ENCODE measurements around the gene USH1G. TPM values are rescaled to one million over a fixed set of nuclear protein-coding genes. Genes with fewer than 3 reads are reported as not detected.

USH1G gene
- polyA plus RNA-seq, 1 donor (not counting 4 experiments of a cell fraction or from before 2014, with no cell fraction given): 0.34 TPM

DNA sequence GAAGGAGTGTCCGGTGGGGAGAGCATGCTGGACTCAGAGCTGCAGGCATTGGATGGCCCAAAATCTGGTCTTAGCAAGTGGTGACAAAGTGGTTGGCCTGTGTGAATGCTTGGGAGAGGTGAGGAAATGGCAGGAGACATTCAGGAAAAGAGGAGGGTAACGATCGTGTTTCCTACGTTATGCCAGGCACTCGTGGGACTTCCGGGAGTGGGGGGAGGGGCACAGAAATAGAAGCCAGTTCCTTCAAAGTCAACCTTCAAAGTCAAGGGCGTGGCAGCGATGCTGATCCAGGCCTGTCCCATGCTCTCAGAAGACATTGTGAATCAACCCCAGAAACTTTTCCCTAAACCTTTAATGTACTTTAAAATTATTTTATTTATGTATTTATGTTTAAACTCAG, 16.5 kb upstream of the USH1G start:
- H2AFZ ChIP-seq (ENCODE audit: control insufficient read depth, low read length): no peak overlapping the region
- H4K20me1 ChIP-seq (ENCODE audit: control insufficient read depth, extremely low read depth, insufficient read depth, low read length): no peaks in the 10 kb centered on the region
- peaks cover 32% of the 10 kb centered on the region for H3K27me3 ChIP-seq (ENCODE audit: control insufficient read depth, extremely low read depth, insufficient read depth, low read length)
- peaks cover 15% of the 10 kb centered on the region for H3K4me1 ChIP-seq (ENCODE audit: control insufficient read depth, extremely low read depth, insufficient read depth, low read length)
- H3K9me1 ChIP-seq (ENCODE audit: control insufficient read depth, extremely low read depth, insufficient read depth, low read length): no peaks in the 10 kb centered on the region
- FAIRE-seq (no peak), DNase-seq (ENCODE audit: low read depth, low spot score) (no peak)
- H3K4me2 ChIP-seq (ENCODE audit: control insufficient read depth, extremely low read depth, insufficient read depth, low read depth, low read length): no peak overlapping the region
- H3K36me3 ChIP-seq (ENCODE audit: control insufficient read depth in 2 of 2, extremely low read depth in 1 of 2, insufficient read depth in 2 of 2, low read length in 2 of 2): no peaks in the 10 kb centered on the region
- no peak overlapping the region for H3K4me3 ChIP-seq (ENCODE audit: control insufficient read depth in 2 of 3, extremely low read depth in 1 of 3, insufficient read depth in 2 of 3, low read depth in 1 of 3, low read length in 3 of 3)
- no peaks in the 10 kb centered on the region for H3K9me3 ChIP-seq (ENCODE audit: control insufficient read depth, low read depth, low read length)
- no peak overlapping the region for H3K27ac ChIP-seq (ENCODE audit: control insufficient read depth, insufficient read depth, low read length)
- H3K79me2 ChIP-seq (ENCODE audit: control insufficient read depth, insufficient read depth, low read length): no peaks in the 10 kb centered on the region
- dilution Hi-C loops (cut with MboI; ENCODE audit: extremely low pct_ligation_motif_present, low sequenced_read_pairs): no loop called here
- TF ChIP-seq EZH2 (IDR thresholded peaks at IDR 0.05; ENCODE audit: low read length): no peak
- TF ChIP-seq, protein P1, sequence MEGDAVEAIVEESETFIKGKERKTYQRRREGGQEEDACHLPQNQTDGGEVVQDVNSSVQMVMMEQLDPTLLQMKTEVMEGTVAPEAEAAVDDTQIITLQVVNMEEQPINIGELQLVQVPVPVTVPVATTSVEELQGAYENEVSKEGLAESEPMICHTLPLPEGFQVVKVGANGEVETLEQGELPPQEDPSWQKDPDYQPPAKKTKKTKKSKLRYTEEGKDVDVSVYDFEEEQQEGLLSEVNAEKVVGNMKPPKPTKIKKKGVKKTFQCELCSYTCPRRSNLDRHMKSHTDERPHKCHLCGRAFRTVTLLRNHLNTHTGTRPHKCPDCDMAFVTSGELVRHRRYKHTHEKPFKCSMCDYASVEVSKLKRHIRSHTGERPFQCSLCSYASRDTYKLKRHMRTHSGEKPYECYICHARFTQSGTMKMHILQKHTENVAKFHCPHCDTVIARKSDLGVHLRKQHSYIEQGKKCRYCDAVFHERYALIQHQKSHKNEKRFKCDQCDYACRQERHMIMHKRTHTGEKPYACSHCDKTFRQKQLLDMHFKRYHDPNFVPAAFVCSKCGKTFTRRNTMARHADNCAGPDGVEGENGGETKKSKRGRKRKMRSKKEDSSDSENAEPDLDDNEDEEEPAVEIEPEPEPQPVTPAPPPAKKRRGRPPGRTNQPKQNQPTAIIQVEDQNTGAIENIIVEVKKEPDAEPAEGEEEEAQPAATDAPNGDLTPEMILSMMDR (optimal IDR thresholded peaks at IDR 0.05 in 1 of 3, IDR thresholded peaks at IDR 0.05 in 1 of 3, conservative IDR thresholded peaks at IDR 0.05 in 1 of 3; ENCODE audit: extremely low read depth in 1 of 3, insufficient read depth in 2 of 3, low read length in 3 of 3): no peak
- no peak overlapping the region for H3K9ac ChIP-seq (ENCODE audit: control insufficient read depth, extremely low read depth, insufficient read depth, low read length)

DNA sequence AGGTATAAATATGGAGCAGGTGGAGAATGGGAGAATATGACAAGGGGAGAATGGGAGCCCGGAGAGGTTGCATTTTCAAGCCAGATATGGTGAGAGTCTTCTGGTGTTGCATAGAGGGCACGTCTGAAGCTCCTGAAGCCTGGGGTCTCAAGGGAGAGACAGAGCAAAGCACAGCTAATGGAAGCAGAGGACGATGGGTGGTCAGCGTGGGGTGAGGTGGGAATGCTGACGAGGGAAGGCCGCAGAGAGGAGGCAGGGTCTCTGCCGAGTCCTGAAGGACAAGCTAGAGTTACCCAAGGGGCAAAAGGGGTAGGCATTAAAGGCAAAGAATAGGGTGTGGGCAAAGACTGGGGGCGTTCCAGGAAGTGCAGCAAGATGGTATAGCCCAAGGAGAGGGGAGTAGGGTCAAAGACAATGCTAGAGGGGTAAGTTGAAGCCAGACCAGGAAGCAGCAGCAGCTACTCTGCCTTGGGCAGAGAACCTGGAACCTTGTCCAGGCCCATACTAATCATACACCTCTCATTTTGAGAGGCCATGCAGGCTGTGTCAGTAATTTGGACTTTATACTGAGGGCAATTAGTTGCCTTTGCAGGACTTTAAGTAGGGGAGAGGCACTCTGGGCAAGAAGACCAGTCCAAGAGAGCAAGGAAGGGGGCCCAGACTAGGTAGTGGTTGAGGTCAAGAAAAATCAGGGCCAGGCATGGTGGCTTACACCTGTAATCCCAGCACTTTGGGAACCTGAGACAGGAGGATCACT, 15.3 kb upstream of the USH1G start:
- Histone ChIP-seq H3K36me3 (ENCODE audit: control insufficient read depth in 2 of 2, extremely low read depth in 1 of 2, insufficient read depth in 2 of 2, low read length in 2 of 2) (no peaks in the 10 kb centered on the region), H3K27me3 (ENCODE audit: control insufficient read depth, extremely low read depth, insufficient read depth, low read length) (peaks cover 37% of the 10 kb centered on the region), H4K20me1 (ENCODE audit: control insufficient read depth, extremely low read depth, insufficient read depth, low read length) (no peaks in the 10 kb centered on the region), H3K9ac (ENCODE audit: control insufficient read depth, extremely low read depth, insufficient read depth, low read length) (no peak overlapping the region), H3K79me2 (ENCODE audit: control insufficient read depth, insufficient read depth, low read length) (no peaks in the 10 kb centered on the region), H3K9me3 (ENCODE audit: control insufficient read depth, low read depth, low read length) (no peaks in the 10 kb centered on the region), H2AFZ (ENCODE audit: control insufficient read depth, low read length) (no peak overlapping the region), H3K4me2 (ENCODE audit: control insufficient read depth, extremely low read depth, insufficient read depth, low read depth, low read length) (no peak overlapping the region), H3K9me1 (ENCODE audit: control insufficient read depth, extremely low read depth, insufficient read depth, low read length) (no peaks in the 10 kb centered on the region), H3K4me3 (ENCODE audit: control insufficient read depth in 2 of 3, extremely low read depth in 1 of 3, insufficient read depth in 2 of 3, low read depth in 1 of 3, low read length in 3 of 3) (no peak overlapping the region), H3K4me1 (ENCODE audit: control insufficient read depth, extremely low read depth, insufficient read depth, low read length) (peaks cover 4% of the 10 kb centered on the region), H3K27ac (ENCODE audit: control insufficient read depth, insufficient read depth, low read length) (no peak overlapping the region)
- dilution Hi-C loops (cut with MboI; ENCODE audit: extremely low pct_ligation_motif_present, low sequenced_read_pairs): no loop called here
- no peak for FAIRE-seq
- TF ChIP-seq, protein P1 (optimal IDR thresholded peaks at IDR 0.05 in 1 of 3, IDR thresholded peaks at IDR 0.05 in 1 of 3, conservative IDR thresholded peaks at IDR 0.05 in 1 of 3; ENCODE audit: extremely low read depth in 1 of 3, insufficient read depth in 2 of 3, low read length in 3 of 3): no peak
- TF ChIP-seq EZH2 (IDR thresholded peaks at IDR 0.05; ENCODE audit: low read length): no peak
- DNase-seq (ENCODE audit: low read depth, low spot score): no peak

All from keratinocyte (primary cell).